ENCODE measurements around the gene DAAM2.

DAAM2 gene

DNA sequence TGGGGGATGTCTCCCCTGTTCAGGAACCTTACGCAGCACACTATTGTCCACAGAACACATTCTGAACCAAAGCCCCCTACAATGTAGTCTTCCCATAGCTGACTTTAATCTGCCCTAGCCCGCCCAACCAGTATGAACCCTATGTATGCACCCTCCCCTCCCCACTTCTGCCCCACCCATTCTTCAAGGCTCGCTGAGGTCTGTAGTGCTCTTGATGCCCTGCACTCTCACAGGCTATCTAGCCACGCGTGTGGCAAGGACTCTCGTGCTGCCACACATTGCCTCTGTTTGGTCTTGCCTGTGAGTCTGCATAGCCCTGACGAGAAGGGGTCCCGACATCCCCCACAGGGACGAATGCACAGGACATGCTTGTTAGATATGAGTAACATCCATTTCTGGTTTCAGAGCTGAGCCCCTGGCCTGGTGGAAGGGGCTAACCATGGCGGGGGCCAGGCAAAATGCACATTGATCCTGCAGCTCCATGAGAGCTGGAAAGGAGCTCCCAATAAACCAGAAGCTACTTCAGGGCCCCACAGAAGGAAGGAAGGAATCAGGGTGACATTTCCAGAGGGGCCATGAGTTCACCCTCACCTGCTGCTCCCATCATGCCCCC, 119.4 kb downstream of the DAAM2 start:
- Histone ChIP-seq H3K4me2 (ENCODE audit: low read depth, low read length, poor library complexity, severe bottlenecking) (no peak overlapping the region), H3K4me1 (ENCODE audit: insufficient read depth, low read length, poor library complexity, severe bottlenecking) (no peaks in the 10 kb centered on the region), H3K27me3 (ENCODE audit: insufficient read depth, low read length, poor library complexity, severe bottlenecking) (no peaks in the 10 kb centered on the region), H4K20me1 (ENCODE audit: insufficient read depth, low read length, poor library complexity, severe bottlenecking) (no peaks in the 10 kb centered on the region), H3K4me3 (ENCODE audit: low read length, poor library complexity, severe bottlenecking) (no peak overlapping the region), H3K36me3 (ENCODE audit: insufficient read depth, low read length) (no peaks in the 10 kb centered on the region), H3K9me2 (replicated peaks; ENCODE audit: low read depth, low read length) (no peaks in the 10 kb centered on the region), H3K79me2 (ENCODE audit: insufficient read depth, low read length) (no peaks in the 10 kb centered on the region), H2AFZ (ENCODE audit: low read length) (no peak overlapping the region), H3F3A (ENCODE audit: low read depth) (no peaks in the 10 kb centered on the region), H3K9ac (ENCODE audit: low read depth, low read length, poor library complexity, severe bottlenecking) (no peak overlapping the region), H3K9me3 (ENCODE audit: insufficient read depth, low read depth, low read length) (no peaks in the 10 kb centered on the region)
- TF ChIP-seq EZH2phosphoT487 (IDR thresholded peaks at IDR 0.05; ENCODE audit: borderline replicate concordance), result no peak
- TF ChIP-seq, protein P1, sequence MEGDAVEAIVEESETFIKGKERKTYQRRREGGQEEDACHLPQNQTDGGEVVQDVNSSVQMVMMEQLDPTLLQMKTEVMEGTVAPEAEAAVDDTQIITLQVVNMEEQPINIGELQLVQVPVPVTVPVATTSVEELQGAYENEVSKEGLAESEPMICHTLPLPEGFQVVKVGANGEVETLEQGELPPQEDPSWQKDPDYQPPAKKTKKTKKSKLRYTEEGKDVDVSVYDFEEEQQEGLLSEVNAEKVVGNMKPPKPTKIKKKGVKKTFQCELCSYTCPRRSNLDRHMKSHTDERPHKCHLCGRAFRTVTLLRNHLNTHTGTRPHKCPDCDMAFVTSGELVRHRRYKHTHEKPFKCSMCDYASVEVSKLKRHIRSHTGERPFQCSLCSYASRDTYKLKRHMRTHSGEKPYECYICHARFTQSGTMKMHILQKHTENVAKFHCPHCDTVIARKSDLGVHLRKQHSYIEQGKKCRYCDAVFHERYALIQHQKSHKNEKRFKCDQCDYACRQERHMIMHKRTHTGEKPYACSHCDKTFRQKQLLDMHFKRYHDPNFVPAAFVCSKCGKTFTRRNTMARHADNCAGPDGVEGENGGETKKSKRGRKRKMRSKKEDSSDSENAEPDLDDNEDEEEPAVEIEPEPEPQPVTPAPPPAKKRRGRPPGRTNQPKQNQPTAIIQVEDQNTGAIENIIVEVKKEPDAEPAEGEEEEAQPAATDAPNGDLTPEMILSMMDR (conservative IDR thresholded peaks at IDR 0.05; ENCODE audit: low read length), result no peak

DNA sequence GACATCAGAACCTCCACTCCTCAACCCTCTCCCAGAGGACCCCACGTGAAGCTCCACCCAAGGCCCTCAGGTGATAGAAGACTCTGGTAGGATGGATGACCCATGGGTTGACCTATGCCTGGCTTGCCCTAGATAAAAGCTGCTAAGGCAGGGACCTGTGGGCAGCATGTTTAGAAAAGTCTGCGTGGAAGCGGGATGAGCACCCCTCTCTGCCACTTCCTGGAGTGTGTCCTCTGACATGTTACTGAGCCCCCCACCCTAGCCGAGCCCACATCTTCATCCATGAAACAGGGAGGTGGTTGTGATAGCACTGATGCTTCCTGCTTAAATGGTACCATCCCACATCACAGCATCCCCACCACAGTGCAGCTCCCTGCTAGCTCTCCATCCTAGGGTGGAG, 120.3 kb downstream of the DAAM2 start:
- Histone ChIP-seq H3K4me2 (ENCODE audit: low read depth, low read length, poor library complexity, severe bottlenecking) (no peak overlapping the region), H3K36me3 (ENCODE audit: insufficient read depth, low read length) (no peaks in the 10 kb centered on the region), H3K4me1 (ENCODE audit: insufficient read depth, low read length, poor library complexity, severe bottlenecking) (no peaks in the 10 kb centered on the region), H3K79me2 (ENCODE audit: insufficient read depth, low read length) (no peaks in the 10 kb centered on the region), H3K4me3 (ENCODE audit: low read length, poor library complexity, severe bottlenecking) (no peak overlapping the region), H3K9me2 (replicated peaks; ENCODE audit: low read depth, low read length) (no peaks in the 10 kb centered on the region), H3K9me3 (ENCODE audit: insufficient read depth, low read depth, low read length) (no peaks in the 10 kb centered on the region), H3F3A (ENCODE audit: low read depth) (no peaks in the 10 kb centered on the region), H3K9ac (ENCODE audit: low read depth, low read length, poor library complexity, severe bottlenecking) (no peak overlapping the region), H4K20me1 (ENCODE audit: insufficient read depth, low read length, poor library complexity, severe bottlenecking) (no peaks in the 10 kb centered on the region), H2AFZ (ENCODE audit: low read length) (no peak overlapping the region), H3K27me3 (ENCODE audit: insufficient read depth, low read length, poor library complexity, severe bottlenecking) (no peaks in the 10 kb centered on the region)
- no peak for TF ChIP-seq EZH2phosphoT487 (IDR thresholded peaks at IDR 0.05; ENCODE audit: borderline replicate concordance)
- TF ChIP-seq, protein P1 (conservative IDR thresholded peaks at IDR 0.05; ENCODE audit: low read length), result no peak

DNA sequence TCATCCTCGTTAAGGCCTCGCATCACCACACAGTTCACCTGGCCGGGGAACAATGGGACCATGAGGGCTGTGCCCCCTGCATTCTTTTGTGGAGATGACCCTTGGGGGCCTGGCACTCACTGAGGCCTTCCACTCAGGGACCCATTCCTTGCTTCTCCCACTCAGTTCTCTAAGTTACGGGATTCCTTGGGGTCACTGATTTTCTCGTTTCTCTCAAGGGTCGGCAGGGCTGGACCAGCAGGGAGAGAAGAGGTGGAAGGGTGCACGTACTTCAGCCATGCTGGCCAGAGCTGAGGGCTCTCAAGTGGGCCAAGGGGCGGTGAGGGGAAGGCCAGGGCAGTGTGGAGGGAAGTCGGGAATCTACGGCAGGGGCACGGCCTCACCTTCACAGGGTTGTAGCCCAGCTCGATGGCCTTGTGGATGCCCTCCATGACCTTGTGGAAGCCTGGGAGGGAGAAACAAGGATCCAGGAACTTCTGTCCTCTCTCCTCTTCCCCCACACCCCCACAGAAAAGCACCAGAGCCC, 121.3 kb downstream of the DAAM2 start:
- H3K27me3 ChIP-seq (ENCODE audit: insufficient read depth, low read length, poor library complexity, severe bottlenecking), result no peaks in the 10 kb centered on the region
- no peaks in the 10 kb centered on the region for H3F3A ChIP-seq (ENCODE audit: low read depth)
- TF ChIP-seq, protein P1 (conservative IDR thresholded peaks at IDR 0.05; ENCODE audit: low read length), result no peak
- no peak for TF ChIP-seq EZH2phosphoT487 (IDR thresholded peaks at IDR 0.05; ENCODE audit: borderline replicate concordance)
- no peak overlapping the region for H3K4me3 ChIP-seq (ENCODE audit: low read length, poor library complexity, severe bottlenecking)
- no peaks in the 10 kb centered on the region for H4K20me1 ChIP-seq (ENCODE audit: insufficient read depth, low read length, poor library complexity, severe bottlenecking)
- H3K36me3 ChIP-seq (ENCODE audit: insufficient read depth, low read length), result no peaks in the 10 kb centered on the region
- no peaks in the 10 kb centered on the region for H3K79me2 ChIP-seq (ENCODE audit: insufficient read depth, low read length)
- no peak overlapping the region for H3K4me2 ChIP-seq (ENCODE audit: low read depth, low read length, poor library complexity, severe bottlenecking)
- H2AFZ ChIP-seq (ENCODE audit: low read length), result no peak overlapping the region
- no peaks in the 10 kb centered on the region for H3K4me1 ChIP-seq (ENCODE audit: insufficient read depth, low read length, poor library complexity, severe bottlenecking)
- no peaks in the 10 kb centered on the region for H3K9me2 ChIP-seq (replicated peaks; ENCODE audit: low read depth, low read length)
- no peak overlapping the region for H3K9ac ChIP-seq (ENCODE audit: low read depth, low read length, poor library complexity, severe bottlenecking)
- no peaks in the 10 kb centered on the region for H3K9me3 ChIP-seq (ENCODE audit: insufficient read depth, low read depth, low read length)

Data from Loucy (cell line).